HCT116 (cell line): ENCODE results near the gene FAM13A. TPM values are rescaled to one million over a fixed set of nuclear protein-coding genes. Genes with fewer than 3 reads are reported as not detected.

Experiments
- ATAC-seq: fragments of 200-7000 bp; cut with Tn5 transposase; 2 replicates; pipeline ENCODE4 v1.9.1; 2020; ENCODE audit warnings: mild to moderate bottlenecking, moderate library complexity
- BruUV-seq: library from RNA; stranded (reverse); fragments of 400-500 nt; replicated peaks from 2 replicates; lab custom pipeline; 2021; lab: Mats Ljungman, UMichigan
- CTCF ChIA-PET: fragments of 300-600 bp; sonication (Branson Sonifier 250); formaldehyde crosslinking; loops from one replicate; lab custom pipeline; 2021; ENCODE audit warnings: antibody characterized with exemption; lab: Charles Lee
- POLR2A ChIA-PET: fragments of 300-600, 350-600 bp; sonication (Branson Sonifier 250); formaldehyde crosslinking; loops from one replicate; lab custom pipeline; 2021; ENCODE audit warnings: antibody characterized with exemption; lab: Charles Lee
- RAD21 ChIA-PET, 2 experiments: fragments of 300-600 bp; sonication (Branson Sonifier 250); formaldehyde crosslinking; loops; one replicate each; lab custom pipeline; 2023; ENCODE audit warnings: low total read pairs in 2 of 2; ENCODE audit not compliant: uncharacterized antibody in 2 of 2, unreplicated experiment in 2 of 2, low non-redundant PET in 1 of 2; lab: Charles Lee
- DNase-seq: peaks from one replicate; pipeline ENCODE4 v3.0.0-alpha.2; 2010; ENCODE audit warnings: low read depth, low spot score
- H2AFZ ChIP-seq: fragments of 200-600 bp; shearing (Covaris generic), sonication (generic); 2 replicates; pipeline ENCODE4 v1.6.1; 2017; ENCODE audit warnings: low read depth, mixed run types, mixed read lengths, antibody characterized with exemption, low read length; ENCODE audit not compliant: poor library complexity, severe bottlenecking
- H3K27ac ChIP-seq: 2 replicates; pipeline ENCODE4 v1.5.1; 2012; ENCODE audit warnings: low read depth, low read length
- H3K27me3 ChIP-seq: fragments of 200-600 bp; sonication (generic); 2 replicates; pipeline ENCODE4 v1.6.1; 2016; ENCODE audit warnings: mixed run types, low read length, mixed read lengths; ENCODE audit not compliant: insufficient read depth
- H3K36me3 ChIP-seq, 2 experiments: fragments of 200-500 bp in 1 of 2; fragments of 200-600 bp in 1 of 2; sonication (Bioruptor generic) in 1 of 2; sonication (generic) in 1 of 2; 2 replicates each; pipeline versions ENCODE4 v1.5.1 to v1.6.1; 2014 to 2016; ENCODE audit warnings: low read length in 2 of 2, inconsistent platforms in 1 of 2, mixed read lengths in 1 of 2, mixed run types in 1 of 2; ENCODE audit not compliant: insufficient read depth in 2 of 2, control insufficient read depth in 1 of 2
- H3K4me1 ChIP-seq, 2 experiments: fragments of 200-600 bp in 1 of 2; sonication (generic) in 1 of 2; 2 replicates each; pipeline versions ENCODE4 v1.5.1 to v1.6.1; 2012 to 2017; ENCODE audit warnings: low read length in 2 of 2, inconsistent platforms in 1 of 2, mild to moderate bottlenecking in 1 of 2, mixed read lengths in 1 of 2, mixed run types in 1 of 2, moderate library complexity in 1 of 2; ENCODE audit not compliant: insufficient read depth in 2 of 2, control insufficient read depth in 1 of 2
- H3K4me2 ChIP-seq: fragments of 200-600 bp; sonication (generic); 2 replicates; pipeline ENCODE4 v1.6.1; 2017; ENCODE audit warnings: mixed run types, low read length, mixed read lengths
- H3K4me3 ChIP-seq, 2 experiments: fragments of 200-600 bp in 1 of 2; sonication (generic) in 1 of 2; replicated peaks in 1 of 2; 2 replicates each; pipeline ENCODE4 v1.5.1; 2011 to 2016; ENCODE audit warnings: low read length in 2 of 2, control low read depth in 1 of 2, low read depth in 1 of 2, mild to moderate bottlenecking in 1 of 2, mixed read lengths in 1 of 2, mixed run types in 1 of 2
- H3K79me2 ChIP-seq: fragments of 200-600 bp; sonication (generic); 2 replicates; pipeline ENCODE4 v1.6.1; 2017; ENCODE audit warnings: mild to moderate bottlenecking, mixed run types, low read length, moderate library complexity, mixed read lengths; ENCODE audit not compliant: insufficient read depth
- H3K9ac ChIP-seq: fragments of 200-600 bp; sonication (generic); 2 replicates; pipeline ENCODE4 v1.6.1; 2016; ENCODE audit warnings: low read length, mixed read lengths
- H3K9me2 ChIP-seq: fragments of 200-600 bp; sonication (generic), shearing (Covaris generic); 2 replicates; pipeline ENCODE4 v1.6.1; 2017; ENCODE audit warnings: mixed run types, mild to moderate bottlenecking, moderate library complexity; ENCODE audit not compliant: insufficient read depth
- H3K9me3 ChIP-seq, 2 experiments: fragments of 200-500 bp in 1 of 2; fragments of 200-600 bp in 1 of 2; sonication (Bioruptor generic) in 1 of 2; sonication (generic) in 1 of 2; 2 replicates each; pipeline ENCODE4 v1.6.1; 2014 to 2017; ENCODE audit warnings: low read length in 2 of 2, mixed read lengths in 2 of 2, inconsistent platforms in 1 of 2, low read depth in 1 of 2, mild to moderate bottlenecking in 1 of 2, mixed run types in 1 of 2, moderate library complexity in 1 of 2; ENCODE audit not compliant: control insufficient read depth in 1 of 2, insufficient read depth in 1 of 2
- H4K20me1 ChIP-seq: fragments of 200-600 bp; sonication (generic), shearing (Covaris generic); 2 replicates; pipeline ENCODE4 v1.6.1; 2017; ENCODE audit warnings: mixed run types, mild to moderate bottlenecking, moderate library complexity; ENCODE audit not compliant: insufficient read depth
- CBX3 ChIP-seq: IDR thresholded peaks from 2 replicates; pipeline ENCODE4 v1.6.1; 2012; ENCODE audit warnings: low read depth
- EZH2 ChIP-seq: fragments of 200-600 bp; sonication (generic); IDR thresholded peaks from 2 replicates; pipeline ENCODE4 v1.6.1; 2017; ENCODE audit warnings: antibody characterized with exemption, mixed run types
- EZH2phosphoT487 ChIP-seq: fragments of 200-600 bp; IDR thresholded peaks from 2 replicates; pipeline ENCODE4 v1.6.1; 2018; ENCODE audit warnings: antibody characterized with exemption, borderline replicate concordance
- MAX ChIP-seq: IDR thresholded peaks from 2 replicates; pipeline ENCODE4 v1.6.1; 2012
- POLR2AphosphoS5 ChIP-seq: IDR thresholded peaks from 2 replicates; pipeline ENCODE4 v1.6.1; 2011; ENCODE audit warnings: mild to moderate bottlenecking, low read depth, low read length, moderate library complexity
- RAD21 ChIP-seq: IDR thresholded peaks from 2 replicates; pipeline ENCODE4 v1.6.1; 2012; ENCODE audit warnings: low read depth, mild to moderate bottlenecking
- SP1 ChIP-seq: IDR thresholded peaks from 2 replicates; pipeline ENCODE4 v1.6.1; 2012; ENCODE audit warnings: low read depth
- SRF ChIP-seq: IDR thresholded peaks from 2 replicates; pipeline ENCODE4 v1.6.1; 2012; ENCODE audit warnings: low read depth
- TCF7L2 ChIP-seq: IDR thresholded peaks from 2 replicates; pipeline ENCODE4 v1.7.0; 2011; ENCODE audit warnings: borderline replicate concordance, inconsistent platforms; ENCODE audit not compliant: insufficient read depth, insufficient read length; ENCODE audit errors: extremely low read depth
- YY1 ChIP-seq: IDR thresholded peaks from 2 replicates; pipeline ENCODE4 v1.6.1; 2011; ENCODE audit warnings: low read length, low read depth, moderate library complexity, mild to moderate bottlenecking; ENCODE audit not compliant: insufficient replicate concordance; ENCODE audit errors: extremely low read depth
- ZFX ChIP-seq: fragments of 450-650 bp; IDR thresholded peaks from 2 replicates; pipeline ENCODE4 v1.6.1; 2017
- ZNF274 ChIP-seq: fragments of 200-500 bp; sonication (Bioruptor generic); IDR thresholded peaks from 2 replicates; pipeline ENCODE4 v1.6.1; 2014; ENCODE audit warnings: mild to moderate bottlenecking, low read depth, low read length, inconsistent platforms
- intact Hi-C: fragments of 100-400 bp; cut with micrococcal nuclease; formaldehyde crosslinking; loops from 2 replicates; pipeline ENCODE4 v1.10.0; 2022
- total RNA-seq: library from RNA; stranded (reverse); gene quantifications from one replicate; pipeline ENCODE4 v1.2.1, GENCODE V29; 2021; ENCODE audit not compliant: unreplicated experiment
- TF ChIP-seq, protein P1 (sequence below), 3 experiments: fragments of 200-600 bp in 1 of 3; sonication (generic) in 1 of 3; IDR thresholded peaks in 2 of 3; conservative IDR thresholded peaks in 1 of 3; 2 replicates each; pipeline ENCODE4 v1.5.1; 2012 to 2017; ENCODE audit warnings: low read depth in 2 of 3, low read length in 2 of 3, antibody characterized with exemption in 1 of 3, borderline replicate concordance in 1 of 3, control low read depth in 1 of 3, mild to moderate bottlenecking in 1 of 3, mixed read lengths in 1 of 3, mixed run types in 1 of 3, moderate library complexity in 1 of 3; ENCODE audit not compliant: insufficient read depth in 1 of 3
- TF ChIP-seq, protein P2 (sequence below): IDR thresholded peaks from 2 replicates; pipeline ENCODE4 v1.6.1; 2012; ENCODE audit warnings: low read depth

FAM13A gene
- total RNA-seq, 1 experiment from 2014 or later: 17.2 TPM

DNA sequence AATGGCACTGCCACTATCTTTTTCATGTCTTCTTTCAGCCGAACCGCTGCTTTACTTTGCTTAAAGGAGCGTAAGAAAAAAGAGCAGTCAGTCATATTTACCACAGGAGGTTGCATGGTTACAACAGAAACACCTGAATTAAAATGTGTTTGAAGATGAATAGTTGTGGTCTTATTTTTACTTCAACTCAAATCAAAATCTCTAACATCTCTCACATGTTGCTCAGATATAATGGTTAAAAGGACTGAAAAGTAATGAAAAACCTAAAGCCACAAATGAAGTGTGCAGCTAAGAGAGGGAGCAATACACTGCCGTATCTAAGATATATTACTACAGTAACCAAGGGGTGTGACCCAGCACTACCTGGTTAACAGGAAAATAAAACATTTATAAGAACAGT is 27.4 kb downstream of the FAM13A start:
- Histone ChIP-seq H4K20me1 (no peaks in the 10 kb centered on the region), H3K9me2 (no peaks in the 10 kb centered on the region), H3K4me1 (no peaks in the 10 kb centered on the region), H3K9ac (no peak overlapping the region), H2AFZ (no peak overlapping the region), H3K36me3 (0 out of 4 replicates have a peak, but pooled peaks cover 0 to 2% of the 10 kb centered on the region in 2 experiments), H3K4me2 (no peak overlapping the region), H3K27me3 (no peaks in the 10 kb centered on the region), H3K79me2 (peaks cover 32% of the 10 kb centered on the region)
- no TSS peak for BruUV-seq
- intact Hi-C loops: no loop called here
- CTCF ChIA-PET: no interaction called here
- POLR2A ChIA-PET: no interaction called here
- no peak for ATAC-seq
- RAD21 ChIA-PET: no interaction called here
- TF ChIP-seq, protein P1, sequence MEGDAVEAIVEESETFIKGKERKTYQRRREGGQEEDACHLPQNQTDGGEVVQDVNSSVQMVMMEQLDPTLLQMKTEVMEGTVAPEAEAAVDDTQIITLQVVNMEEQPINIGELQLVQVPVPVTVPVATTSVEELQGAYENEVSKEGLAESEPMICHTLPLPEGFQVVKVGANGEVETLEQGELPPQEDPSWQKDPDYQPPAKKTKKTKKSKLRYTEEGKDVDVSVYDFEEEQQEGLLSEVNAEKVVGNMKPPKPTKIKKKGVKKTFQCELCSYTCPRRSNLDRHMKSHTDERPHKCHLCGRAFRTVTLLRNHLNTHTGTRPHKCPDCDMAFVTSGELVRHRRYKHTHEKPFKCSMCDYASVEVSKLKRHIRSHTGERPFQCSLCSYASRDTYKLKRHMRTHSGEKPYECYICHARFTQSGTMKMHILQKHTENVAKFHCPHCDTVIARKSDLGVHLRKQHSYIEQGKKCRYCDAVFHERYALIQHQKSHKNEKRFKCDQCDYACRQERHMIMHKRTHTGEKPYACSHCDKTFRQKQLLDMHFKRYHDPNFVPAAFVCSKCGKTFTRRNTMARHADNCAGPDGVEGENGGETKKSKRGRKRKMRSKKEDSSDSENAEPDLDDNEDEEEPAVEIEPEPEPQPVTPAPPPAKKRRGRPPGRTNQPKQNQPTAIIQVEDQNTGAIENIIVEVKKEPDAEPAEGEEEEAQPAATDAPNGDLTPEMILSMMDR (IDR thresholded peaks at IDR 0.05 in 2 of 3, conservative IDR thresholded peaks at IDR 0.05 in 1 of 3; ENCODE audit: borderline replicate concordance in 1 of 3, insufficient read depth in 1 of 3, low read depth in 2 of 3, low read length in 2 of 3): no peak
- TF ChIP-seq, all 23 proteins: peak for 0
- DNase-seq: no peak
- no peak overlapping the region for H3K27ac ChIP-seq
- H3K9me3 ChIP-seq: no peaks in the 10 kb centered on the region
- H3K4me3 ChIP-seq: no peak overlapping the region

GRCh38 chr4:89026542-89026941 is 30.4 kb downstream of the FAM13A start:
- ChIA-PET RAD21 (no interaction called here), POLR2A (no interaction called here), CTCF (no interaction called here)
- Histone ChIP-seq H4K20me1 (no peaks in the 10 kb centered on the region), H3K4me1 (no peaks in the 10 kb centered on the region), H2AFZ (no peak overlapping the region), H3K9ac (no peak overlapping the region), H3K27me3 (no peaks in the 10 kb centered on the region), H3K27ac (no peak overlapping the region), H3K9me3 (no peaks in the 10 kb centered on the region), H3K4me3 (no peak overlapping the region), H3K79me2 (peaks cover 17% of the 10 kb centered on the region), H3K4me2 (no peak overlapping the region), H3K9me2 (no peaks in the 10 kb centered on the region), H3K36me3 (0 out of 4 replicates have a peak, but pooled peaks cover 0 to 2% of the 10 kb centered on the region in 2 experiments)
- no TSS peak for BruUV-seq
- ATAC-seq (no peak), DNase-seq (no peak)
- intact Hi-C loops: no loop called here
- no peak for TF ChIP-seq EZH2phosphoT487
- no peak for TF ChIP-seq RAD21
- TF ChIP-seq EZH2: no peak
- no peak for TF ChIP-seq MAX
- TF ChIP-seq SRF: no peak
- no peak for TF ChIP-seq POLR2AphosphoS5
- TF ChIP-seq, protein P2, sequence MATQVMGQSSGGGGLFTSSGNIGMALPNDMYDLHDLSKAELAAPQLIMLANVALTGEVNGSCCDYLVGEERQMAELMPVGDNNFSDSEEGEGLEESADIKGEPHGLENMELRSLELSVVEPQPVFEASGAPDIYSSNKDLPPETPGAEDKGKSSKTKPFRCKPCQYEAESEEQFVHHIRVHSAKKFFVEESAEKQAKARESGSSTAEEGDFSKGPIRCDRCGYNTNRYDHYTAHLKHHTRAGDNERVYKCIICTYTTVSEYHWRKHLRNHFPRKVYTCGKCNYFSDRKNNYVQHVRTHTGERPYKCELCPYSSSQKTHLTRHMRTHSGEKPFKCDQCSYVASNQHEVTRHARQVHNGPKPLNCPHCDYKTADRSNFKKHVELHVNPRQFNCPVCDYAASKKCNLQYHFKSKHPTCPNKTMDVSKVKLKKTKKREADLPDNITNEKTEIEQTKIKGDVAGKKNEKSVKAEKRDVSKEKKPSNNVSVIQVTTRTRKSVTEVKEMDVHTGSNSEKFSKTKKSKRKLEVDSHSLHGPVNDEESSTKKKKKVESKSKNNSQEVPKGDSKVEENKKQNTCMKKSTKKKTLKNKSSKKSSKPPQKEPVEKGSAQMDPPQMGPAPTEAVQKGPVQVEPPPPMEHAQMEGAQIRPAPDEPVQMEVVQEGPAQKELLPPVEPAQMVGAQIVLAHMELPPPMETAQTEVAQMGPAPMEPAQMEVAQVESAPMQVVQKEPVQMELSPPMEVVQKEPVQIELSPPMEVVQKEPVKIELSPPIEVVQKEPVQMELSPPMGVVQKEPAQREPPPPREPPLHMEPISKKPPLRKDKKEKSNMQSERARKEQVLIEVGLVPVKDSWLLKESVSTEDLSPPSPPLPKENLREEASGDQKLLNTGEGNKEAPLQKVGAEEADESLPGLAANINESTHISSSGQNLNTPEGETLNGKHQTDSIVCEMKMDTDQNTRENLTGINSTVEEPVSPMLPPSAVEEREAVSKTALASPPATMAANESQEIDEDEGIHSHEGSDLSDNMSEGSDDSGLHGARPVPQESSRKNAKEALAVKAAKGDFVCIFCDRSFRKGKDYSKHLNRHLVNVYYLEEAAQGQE: no peak
- TF ChIP-seq TCF7L2: no peak
- TF ChIP-seq ZNF274: no peak
- no peak for TF ChIP-seq CBX3
- TF ChIP-seq SP1: no peak
- no peak for TF ChIP-seq ZFX
- TF ChIP-seq YY1: no peak
